GM19324 (cell line): ENCODE data around the gene CAMK1G.
A peak's percentile ranks its signal among the peaks of the same experiment; 100 is the strongest.

ENCODE experiments used
- ATAC-seq: cut with Tn5 transposase; IDR thresholded peaks from one replicate; pipeline ENCODE4 v1.9.1; 2021; ENCODE audit warnings: mild to moderate bottlenecking, moderate library complexity; ENCODE audit not compliant: unreplicated experiment, low FRiP score

CAMK1G gene

DNA sequence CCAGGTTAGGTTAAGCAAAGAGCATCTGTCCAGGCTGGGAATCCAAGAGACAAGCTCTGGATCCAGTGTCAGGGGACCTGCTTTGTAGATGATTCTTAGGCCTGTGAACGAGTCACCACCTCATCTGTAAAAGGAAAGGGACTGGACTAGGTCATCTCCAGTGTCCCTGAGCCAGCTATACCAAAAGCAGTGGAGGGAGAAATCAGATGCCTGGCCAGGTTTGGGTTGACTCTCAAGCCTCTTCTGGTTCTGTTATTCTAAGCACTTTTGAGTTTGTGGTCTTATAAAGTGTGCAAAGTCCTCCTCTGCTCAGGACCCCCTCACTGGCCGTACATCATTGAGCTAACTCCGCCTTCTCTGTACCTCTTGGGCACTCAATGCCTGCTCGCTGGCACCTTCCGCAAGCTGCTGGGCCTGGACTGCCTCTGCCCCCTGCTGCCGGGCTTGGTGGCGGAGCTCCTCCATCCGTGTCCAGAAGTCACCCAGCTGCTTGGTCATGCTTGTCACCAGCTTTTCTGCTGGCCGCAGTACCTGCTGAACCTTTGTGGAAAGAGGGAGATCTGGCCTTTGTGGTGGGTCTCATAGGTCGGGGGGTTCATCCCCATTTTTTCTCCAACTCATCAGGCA, 33.6 kb downstream of the CAMK1G start:
- ATAC-seq, result no peak

DNA sequence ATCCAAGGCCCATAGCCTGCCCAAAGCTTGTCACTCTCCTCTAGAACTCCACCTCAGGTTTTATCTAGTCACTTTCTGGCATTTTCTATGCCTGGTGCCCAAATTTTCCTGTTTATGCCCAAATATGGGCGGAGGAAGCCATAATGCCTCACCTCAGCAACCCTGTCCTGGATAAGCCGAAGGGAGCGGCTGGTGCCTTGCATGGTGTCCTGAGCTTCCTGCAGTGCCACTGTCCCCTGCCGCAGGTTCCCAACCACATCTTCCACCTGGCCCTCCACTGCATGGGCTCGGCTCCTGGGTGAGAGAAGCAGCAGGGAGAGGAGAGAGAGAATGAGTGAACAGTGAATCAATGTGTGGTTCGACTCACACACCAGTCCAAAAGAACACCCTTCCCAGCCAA, 34.2 kb downstream of the CAMK1G start:
- no peak for ATAC-seq

- ATAC-seq, result no peak
These were observed 34.8 kb downstream of the CAMK1G start for GRCh38 chr1:209618291-209618690.

GRCh38 chr1:209618756-209619420, 35.4 kb downstream of the CAMK1G start:
- ATAC-seq, result no peak

- no peak for ATAC-seq
These were observed 36.4 kb downstream of the CAMK1G start for GRCh38 chr1:209619696-209620486.

- ATAC-seq, result no peak
These were observed 37.0 kb downstream of the CAMK1G start for GRCh38 chr1:209620487-209620884.

DNA sequence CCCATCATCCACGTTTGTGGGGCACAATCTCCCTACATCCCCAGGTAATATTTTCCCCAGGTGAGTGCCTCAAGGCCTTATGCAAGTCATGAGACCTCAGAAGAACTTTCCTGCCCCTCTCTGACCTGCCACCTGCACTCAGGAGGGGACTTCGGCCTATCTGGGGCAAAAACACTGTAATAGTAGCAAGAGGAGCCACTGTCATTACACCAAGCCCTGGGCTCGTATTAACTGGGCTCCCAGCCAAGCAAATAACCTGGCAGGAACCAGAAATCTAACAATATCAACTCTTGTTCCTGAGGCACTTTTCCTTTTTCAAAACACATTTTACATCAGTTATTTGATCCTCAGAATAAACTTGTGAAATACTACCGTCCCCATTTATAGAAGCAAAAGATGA, 37.8 kb downstream of the CAMK1G start:
- ATAC-seq, result no peak

GRCh38 chr1:209621741-209622655, 38.5 kb downstream of the CAMK1G start:
- no peak for ATAC-seq

- ATAC-seq, result no peak
These were observed 39.6 kb downstream of the CAMK1G start for GRCh38 chr1:209622841-209623829.

- no peak for ATAC-seq
These were observed 41.3 kb downstream of the CAMK1G start for GRCh38 chr1:209624558-209625549.

DNA sequence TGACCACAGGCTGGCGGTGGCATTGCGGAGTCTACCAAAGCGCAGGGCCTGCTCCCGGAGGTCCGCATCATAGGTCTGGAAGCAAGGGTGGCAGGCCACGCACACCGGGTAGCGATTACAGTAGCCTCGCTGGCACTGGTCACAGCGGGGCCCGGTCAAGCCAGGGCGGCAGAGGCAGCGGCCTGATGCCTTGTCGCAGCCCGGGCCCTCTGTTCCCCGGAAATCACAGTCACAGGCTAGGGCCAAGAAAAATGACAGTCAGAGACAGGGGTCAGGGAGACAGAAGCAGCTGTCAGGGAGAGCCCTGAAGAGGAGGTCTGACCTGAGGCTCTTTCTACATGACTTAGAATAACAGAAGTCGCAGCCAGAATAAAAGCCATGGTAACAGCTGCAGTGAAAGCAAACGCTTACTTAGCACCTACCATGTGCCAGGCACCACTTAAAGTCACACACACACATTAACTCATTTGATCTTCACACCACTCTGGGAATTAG, 42.3 kb downstream of the CAMK1G start:
- no peak for ATAC-seq

GRCh38 chr1:209626346-209627026, 43.0 kb downstream of the CAMK1G start:
- no peak for ATAC-seq

GRCh38 chr1:209627027-209627731, 43.7 kb downstream of the CAMK1G start:
- no peak for ATAC-seq

GRCh38 chr1:209627732-209628196, 44.2 kb downstream of the CAMK1G start:
- ATAC-seq, result peak; percentile 60

DNA sequence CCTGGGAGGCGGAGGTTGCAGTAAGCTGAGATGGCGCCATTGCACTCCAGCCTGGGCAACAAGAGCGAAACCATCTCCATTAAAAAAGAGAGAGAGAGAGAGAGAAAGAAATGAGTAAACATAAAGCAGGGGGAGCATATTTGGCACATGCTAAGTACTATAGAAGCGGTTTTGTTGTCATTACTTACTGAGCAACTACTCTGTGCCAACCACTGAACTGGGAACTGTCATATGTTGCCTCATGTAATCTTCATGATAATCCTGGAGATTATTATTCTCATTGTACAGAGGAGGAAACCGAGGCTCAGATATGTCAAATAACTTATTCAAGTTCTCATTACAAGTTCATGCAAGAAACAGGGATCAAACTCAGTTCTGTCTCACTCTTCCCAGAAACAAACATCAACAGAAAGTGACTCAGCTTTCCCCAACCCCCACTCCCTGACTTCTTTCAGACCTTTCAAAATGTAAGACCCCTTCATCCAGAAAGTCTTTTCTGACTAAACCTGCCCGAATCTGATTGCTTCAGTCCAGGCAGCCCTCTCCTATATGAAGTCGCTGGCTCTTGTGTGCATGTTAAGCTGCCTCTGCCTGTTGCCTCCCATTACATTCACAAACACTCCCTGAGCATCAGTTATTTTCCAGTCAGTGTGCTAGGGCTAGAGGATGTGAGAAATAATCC, 45.2 kb downstream of the CAMK1G start:
- ATAC-seq, result no peak
